PFSK-1 (cell line): Measurements from ENCODE around the gene CCL18.

Experiments used
- FOXP2 ChIP-seq: optimal IDR thresholded peaks from 2 replicates; pipeline ENCODE3; 2011; ENCODE audit warnings: borderline replicate concordance, control low read depth, inconsistent platforms; ENCODE audit not compliant: insufficient read depth; ENCODE audit errors: extremely low read length, extremely low read depth
- POLR2AphosphoS5 ChIP-seq: IDR thresholded peaks from 2 replicates; pipeline ENCODE4 v1.6.1; 2012; ENCODE audit warnings: low read depth, mild to moderate bottlenecking, control low read depth, low read length, moderate library complexity
- REST ChIP-seq, 2 experiments: IDR thresholded peaks; 2 replicates each; pipeline versions ENCODE4 v1.6.1 to v1.8.0; 2011 to 2012; ENCODE audit warnings: low read depth in 2 of 2, low read length in 2 of 2, control low read depth in 1 of 2, inconsistent platforms in 1 of 2, mild to moderate bottlenecking in 1 of 2, moderate library complexity in 1 of 2; ENCODE audit not compliant: insufficient read depth in 1 of 2
- SIN3A ChIP-seq: IDR thresholded peaks from 2 replicates; pipeline ENCODE4 v1.6.1; 2012; ENCODE audit warnings: mild to moderate bottlenecking, low read length, moderate library complexity, borderline replicate concordance; ENCODE audit not compliant: insufficient read depth
- TAF1 ChIP-seq: IDR thresholded peaks from 2 replicates; pipeline ENCODE4 v1.6.1; 2012; ENCODE audit warnings: low read length, control low read depth, borderline replicate concordance; ENCODE audit not compliant: insufficient read depth

- no peak for TF ChIP-seq TAF1
- TF ChIP-seq POLR2AphosphoS5 = no peak
- TF ChIP-seq REST (IDR thresholded peaks at IDR 0.05; ENCODE audit: insufficient read depth in 1 of 2, low read depth in 2 of 2, low read length in 2 of 2) = no peak
- TF ChIP-seq SIN3A = no peak
- TF ChIP-seq FOXP2 = no peak
Observed at GRCh38 chr17:36027761-36028160, 36.3 kb upstream of the CCL18 start.
